Right lobe of liver (tissue), 4 donors: Measurements from ENCODE around the gene PAXX.

Experiments used
- POLR2A ChIP-seq: fragments of 450-650 bp; IDR thresholded peaks from one replicate; pipeline ENCODE4 v1.6.1; 2017; ENCODE audit warnings: antibody characterized with exemption, mild to moderate bottlenecking
- TF ChIP-seq, protein P1 (sequence below), 4 donors: fragments of 200-600 bp in 3 of 4; fragments of 450-650 bp in 1 of 4; IDR thresholded peaks; one replicate each; pipeline versions ENCODE4 v1.5.1 to v1.8.0; 2016 to 2022; ENCODE audit warnings: antibody characterized with exemption in 4 of 4, mild to moderate bottlenecking in 2 of 4
- donor health status: DM: no; HTN: no; CAD: no.
- donor health status: DM: no; HTN: no; CAD: no.
- donor health status: DM: no; HTN: yes; CAD: no.

- TF ChIP-seq, protein P1, sequence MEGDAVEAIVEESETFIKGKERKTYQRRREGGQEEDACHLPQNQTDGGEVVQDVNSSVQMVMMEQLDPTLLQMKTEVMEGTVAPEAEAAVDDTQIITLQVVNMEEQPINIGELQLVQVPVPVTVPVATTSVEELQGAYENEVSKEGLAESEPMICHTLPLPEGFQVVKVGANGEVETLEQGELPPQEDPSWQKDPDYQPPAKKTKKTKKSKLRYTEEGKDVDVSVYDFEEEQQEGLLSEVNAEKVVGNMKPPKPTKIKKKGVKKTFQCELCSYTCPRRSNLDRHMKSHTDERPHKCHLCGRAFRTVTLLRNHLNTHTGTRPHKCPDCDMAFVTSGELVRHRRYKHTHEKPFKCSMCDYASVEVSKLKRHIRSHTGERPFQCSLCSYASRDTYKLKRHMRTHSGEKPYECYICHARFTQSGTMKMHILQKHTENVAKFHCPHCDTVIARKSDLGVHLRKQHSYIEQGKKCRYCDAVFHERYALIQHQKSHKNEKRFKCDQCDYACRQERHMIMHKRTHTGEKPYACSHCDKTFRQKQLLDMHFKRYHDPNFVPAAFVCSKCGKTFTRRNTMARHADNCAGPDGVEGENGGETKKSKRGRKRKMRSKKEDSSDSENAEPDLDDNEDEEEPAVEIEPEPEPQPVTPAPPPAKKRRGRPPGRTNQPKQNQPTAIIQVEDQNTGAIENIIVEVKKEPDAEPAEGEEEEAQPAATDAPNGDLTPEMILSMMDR (IDR thresholded peaks at IDR 0.05): no peak
- no peak for TF ChIP-seq POLR2A
Observed at GRCh38 chr9:137034039-137034708, 42.0 kb downstream of the PAXX start.
